ENCODE measurements around the gene YAF2. TPM values are rescaled to one million over a fixed set of nuclear protein-coding genes. Genes with fewer than 3 reads are reported as not detected.

Gene YAF2
- total and polyA plus RNA-seq, 2 of the 13 experiments (the other 11 are each of a cell fraction or from before 2014, with no cell fraction given) = 8.4 to 11.7 TPM

DNA sequence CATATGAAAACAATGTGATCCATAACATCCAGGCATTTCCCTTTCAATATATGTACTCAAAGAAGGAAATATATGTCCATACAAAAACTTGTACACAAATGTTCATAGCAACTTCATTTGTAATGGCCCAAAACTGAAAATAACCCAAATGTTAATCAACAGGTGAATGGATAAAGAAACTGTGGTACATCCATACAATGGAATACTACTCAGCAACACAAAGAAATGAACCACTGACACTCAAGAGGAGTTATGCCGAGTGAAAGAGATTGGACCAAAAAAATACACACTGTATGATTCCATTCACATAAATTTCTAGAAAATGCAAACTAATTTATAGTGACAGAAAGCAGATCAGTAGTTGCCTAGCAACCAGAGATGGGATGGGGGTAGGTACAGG lies 63.1 kb downstream of the YAF2 start:
- BruUV-seq (replicated peaks) = no TSS peak
- H3K4me1 ChIP-seq (ENCODE audit: insufficient read depth, low read length) = peaks cover 7% of the 10 kb centered on the region
- no peak overlapping the region for H3K27ac ChIP-seq (ENCODE audit: extremely low read length, insufficient read depth, low read length)
- WGBS (ENCODE audit: low lambda C conversion rate) = 100% methylated on average over 1 of the region's 1 CpG
- in situ Hi-C loops (cut with HindIII; ENCODE audit: extremely low pct_ligation_motif_present, low pct_unique_long_range_greater_than_20kb) (no loop called here), intact Hi-C loops (cut with micrococcal nuclease; ENCODE audit: unreplicated experiment) (no loop called here)
- DNase-seq (ENCODE audit: low spot score) (no peak), FAIRE-seq (no peak), ATAC-seq (no peak)
- H3K27me3 ChIP-seq (ENCODE audit: control insufficient read depth in 1 of 2, insufficient read depth in 2 of 2, low read length in 2 of 2) = no peaks in the 10 kb centered on the region
- H3K9ac ChIP-seq (ENCODE audit: insufficient read depth, low read depth, low read length) = no peak overlapping the region
- no peak overlapping the region for H3K4me3 ChIP-seq (replicated peaks in 1 of 3; ENCODE audit: insufficient read depth in 1 of 3, low read depth in 2 of 3, low read length in 3 of 3)
- no peaks in the 10 kb centered on the region; a peak in 1 of 5 replicates for H3K36me3 ChIP-seq (replicated peaks in 1 of 2; ENCODE audit: control insufficient read depth in 1 of 2, insufficient read depth in 2 of 2, low read length in 2 of 2)
- TF ChIP-seq DNMT1 (CRISPR knock-in tag; IDR thresholded peaks at IDR 0.05) (no peak), ZNF556 (CRISPR knock-in tag; IDR thresholded peaks at IDR 0.05; ENCODE audit: borderline replicate concordance) (no peak), SIN3A (IDR thresholded peaks at IDR 0.05; ENCODE audit: borderline replicate concordance, low read depth, low read length) (no peak), NCOA5 (CRISPR knock-in tag; IDR thresholded peaks at IDR 0.05) (no peak), GPN1 (CRISPR knock-in tag; IDR thresholded peaks at IDR 0.05; ENCODE audit: borderline replicate concordance) (no peak), NFE2 (CRISPR knock-in tag; IDR thresholded peaks at IDR 0.05) (no peak)
- TF ChIP-seq, protein P1, sequence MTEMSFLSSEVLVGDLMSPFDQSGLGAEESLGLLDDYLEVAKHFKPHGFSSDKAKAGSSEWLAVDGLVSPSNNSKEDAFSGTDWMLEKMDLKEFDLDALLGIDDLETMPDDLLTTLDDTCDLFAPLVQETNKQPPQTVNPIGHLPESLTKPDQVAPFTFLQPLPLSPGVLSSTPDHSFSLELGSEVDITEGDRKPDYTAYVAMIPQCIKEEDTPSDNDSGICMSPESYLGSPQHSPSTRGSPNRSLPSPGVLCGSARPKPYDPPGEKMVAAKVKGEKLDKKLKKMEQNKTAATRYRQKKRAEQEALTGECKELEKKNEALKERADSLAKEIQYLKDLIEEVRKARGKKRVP (CRISPR knock-in tag; IDR thresholded peaks at IDR 0.05) = no peak
- H3K4me2 ChIP-seq (ENCODE audit: low read depth, low read length) = no peak overlapping the region
- H2AFZ ChIP-seq (ENCODE audit: low read length) = no peak overlapping the region
- H3K79me2 ChIP-seq (ENCODE audit: insufficient read depth, low read length) = no peaks in the 10 kb centered on the region
- H3K9me3 ChIP-seq (ENCODE audit: low read length) = no peaks in the 10 kb centered on the region
- no peaks in the 10 kb centered on the region for H4K20me1 ChIP-seq (ENCODE audit: insufficient read depth, low read length)
- ChIA-PET POLR2A (no interaction called here), CTCF (ENCODE audit: low intra/inter-chr PET ratio, low total read pairs) (interaction anchor here (0.6 kb wide), 1 partner anchor 137 kb away, joined by 3 read pairs; no protein-coding TSS in a partner anchor)

GRCh38 chr12:42173961-42174521 lies 64.0 kb downstream of the YAF2 start:
- H2AFZ ChIP-seq (ENCODE audit: low read length) = no peak overlapping the region
- no peak overlapping the region for H3K4me2 ChIP-seq (ENCODE audit: low read depth, low read length)
- DNase-seq (ENCODE audit: low spot score) = no peak
- in situ Hi-C loops (cut with HindIII; ENCODE audit: extremely low pct_ligation_motif_present, low pct_unique_long_range_greater_than_20kb) = no loop called here
- H3K79me2 ChIP-seq (ENCODE audit: insufficient read depth, low read length) = no peaks in the 10 kb centered on the region
- H3K27me3 ChIP-seq (ENCODE audit: control insufficient read depth in 1 of 2, insufficient read depth in 2 of 2, low read length in 2 of 2) = no peaks in the 10 kb centered on the region
- no peak overlapping the region for H3K27ac ChIP-seq (ENCODE audit: extremely low read length, insufficient read depth, low read length)
- ChIA-PET CTCF (ENCODE audit: low intra/inter-chr PET ratio, low total read pairs) (no interaction called here), POLR2A (no interaction called here)
- intact Hi-C loops (cut with micrococcal nuclease; ENCODE audit: unreplicated experiment) = no loop called here
- no peaks in the 10 kb centered on the region for H4K20me1 ChIP-seq (ENCODE audit: insufficient read depth, low read length)
- FAIRE-seq = no peak
- ATAC-seq = no peak
- no peaks in the 10 kb centered on the region; a peak in 1 of 5 replicates for H3K36me3 ChIP-seq (replicated peaks in 1 of 2; ENCODE audit: control insufficient read depth in 1 of 2, insufficient read depth in 2 of 2, low read length in 2 of 2)
- no peak overlapping the region for H3K9ac ChIP-seq (ENCODE audit: insufficient read depth, low read depth, low read length)
- H3K4me1 ChIP-seq (ENCODE audit: insufficient read depth, low read length) = peaks cover 7% of the 10 kb centered on the region
- H3K9me3 ChIP-seq (ENCODE audit: low read length) = no peaks in the 10 kb centered on the region
- BruUV-seq (replicated peaks) = no TSS peak
- no peak overlapping the region for H3K4me3 ChIP-seq (replicated peaks in 1 of 3; ENCODE audit: insufficient read depth in 1 of 3, low read depth in 2 of 3, low read length in 3 of 3)
- TF ChIP-seq GATAD2A (CRISPR knock-in tag; IDR thresholded peaks at IDR 0.05) (no peak), ZNF136 (CRISPR knock-in tag; IDR thresholded peaks at IDR 0.05; ENCODE audit: low read depth) (no peak), ZNF792 (CRISPR knock-in tag; IDR thresholded peaks at IDR 0.05) (no peak), TCF7 (IDR thresholded peaks at IDR 0.05; ENCODE audit: low read depth) (no peak), RAD51 (IDR thresholded peaks at IDR 0.05; ENCODE audit: borderline replicate concordance) (no peak), HINFP (CRISPR knock-in tag; IDR thresholded peaks at IDR 0.05; ENCODE audit: low read depth) (no peak), REXO4 (CRISPR knock-in tag; IDR thresholded peaks at IDR 0.05; ENCODE audit: borderline replicate concordance) (no peak)
- TF ChIP-seq, protein P2, sequence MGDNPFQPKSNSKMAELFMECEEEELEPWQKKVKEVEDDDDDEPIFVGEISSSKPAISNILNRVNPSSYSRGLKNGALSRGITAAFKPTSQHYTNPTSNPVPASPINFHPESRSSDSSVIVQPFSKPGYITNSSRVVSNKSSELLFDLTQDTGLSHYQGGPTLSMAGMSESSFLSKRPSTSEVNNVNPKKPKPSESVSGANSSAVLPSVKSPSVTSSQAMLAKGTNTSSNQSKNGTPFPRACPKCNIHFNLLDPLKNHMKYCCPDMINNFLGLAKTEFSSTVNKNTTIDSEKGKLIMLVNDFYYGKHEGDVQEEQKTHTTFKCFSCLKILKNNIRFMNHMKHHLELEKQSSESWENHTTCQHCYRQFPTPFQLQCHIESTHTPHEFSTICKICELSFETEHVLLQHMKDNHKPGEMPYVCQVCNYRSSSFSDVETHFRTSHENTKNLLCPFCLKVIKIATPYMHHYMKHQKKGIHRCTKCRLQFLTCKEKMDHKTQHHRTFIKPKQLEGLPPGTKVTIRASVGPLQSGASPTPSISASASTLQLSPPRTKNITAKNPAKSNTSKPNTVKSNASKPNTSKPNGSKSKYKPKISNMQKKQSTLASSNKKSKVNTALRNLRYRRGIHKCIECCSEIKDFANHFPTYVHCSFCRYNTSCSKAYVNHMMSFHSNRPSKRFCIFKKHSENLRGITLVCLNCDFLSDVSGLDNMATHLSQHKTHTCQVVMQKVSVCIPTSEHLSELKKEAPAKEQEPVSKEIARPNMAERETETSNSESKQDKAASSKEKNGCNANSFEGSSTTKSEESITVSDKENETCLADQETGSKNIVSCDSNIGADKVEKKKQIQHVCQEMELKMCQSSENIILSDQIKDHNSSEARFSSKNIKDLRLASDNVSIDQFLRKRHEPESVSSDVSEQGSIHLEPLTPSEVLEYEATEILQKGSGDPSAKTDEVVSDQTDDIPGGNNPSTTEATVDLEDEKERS (CRISPR knock-in tag; IDR thresholded peaks at IDR 0.05) = no peak

Data from HepG2 (cell line).